Astrocyte (in vitro differentiated cells and primary cell): ENCODE data around the gene OR6B2.

Experiments
- CTCF ChIP-seq: IDR thresholded peaks from 2 replicates; pipeline ENCODE4 v1.5.1; 2011; ENCODE audit warnings: low read depth, mild to moderate bottlenecking, inconsistent platforms, low read length, moderate library complexity; ENCODE audit not compliant: insufficient read depth
- EZH2 ChIP-seq: IDR thresholded peaks from 2 replicates; pipeline ENCODE4 v1.6.1; 2012; ENCODE audit warnings: mild to moderate bottlenecking, low read length, inconsistent platforms; ENCODE audit not compliant: insufficient read depth

- TF ChIP-seq CTCF, result no peak
- TF ChIP-seq EZH2, result no peak
Observed at GRCh38 chr2:240045098-240045497, 14.9 kb upstream of the OR6B2 start.
